ENCODE measurements around the gene DNASE1.
A peak's percentile ranks its signal among the peaks of the same experiment; 100 is the strongest.

DNASE1 gene

DNA sequence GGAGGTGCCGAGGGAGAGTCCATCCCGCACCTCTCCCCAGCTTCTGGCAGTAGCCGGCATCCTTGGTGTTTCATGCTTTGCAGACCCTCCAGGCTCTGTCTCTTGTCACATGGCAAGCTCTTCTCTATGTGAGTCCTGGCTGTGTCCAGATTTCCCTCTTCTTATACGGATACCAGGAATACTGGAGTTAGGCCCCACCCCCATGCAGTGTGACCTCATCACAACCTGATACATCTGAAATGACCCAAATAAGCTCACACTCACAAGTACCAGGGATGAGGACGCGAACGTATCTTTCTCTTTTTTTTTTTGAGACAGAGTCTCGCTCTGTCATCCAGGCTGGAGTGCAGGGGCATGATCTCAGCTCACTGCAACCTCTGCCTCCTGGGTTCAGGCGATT, 39.6 kb downstream of the DNASE1 start:
- DNase-seq: no peak

DNA sequence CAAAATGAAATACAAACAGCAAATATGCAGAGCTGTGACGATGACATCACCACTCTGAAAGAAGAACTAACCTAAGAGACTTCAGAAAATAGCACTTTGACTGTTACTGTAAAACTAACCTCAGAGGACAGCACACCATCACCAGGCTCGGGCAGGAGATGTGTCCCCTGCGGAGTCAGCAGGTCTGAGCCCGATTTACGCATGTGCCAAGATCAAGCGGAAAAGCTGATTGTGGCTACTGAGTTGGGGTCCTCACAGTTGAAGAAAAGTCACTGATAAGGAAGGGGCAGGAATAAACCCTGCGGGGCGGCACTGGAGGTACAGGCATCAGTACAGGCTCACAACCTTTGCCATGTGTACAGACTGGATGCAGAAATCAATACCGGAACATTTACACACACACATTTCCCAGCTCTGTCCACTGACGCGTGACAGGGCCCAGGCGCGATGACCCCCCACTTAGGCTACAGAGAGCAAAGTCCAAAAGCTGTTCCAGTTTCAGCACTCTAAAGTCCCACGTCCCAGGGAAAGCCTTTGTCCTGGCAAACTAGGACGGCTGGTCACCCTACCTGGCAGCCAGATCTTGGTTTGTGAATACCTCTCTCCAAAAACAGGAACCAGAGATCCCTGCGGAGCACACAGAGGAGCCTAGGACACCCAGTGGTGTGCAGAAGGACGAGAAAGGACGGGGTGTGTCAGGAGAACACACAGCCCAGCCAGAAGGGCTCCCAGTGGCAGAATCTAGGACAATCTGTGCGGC, 41.3 kb downstream of the DNASE1 start:
- DNase-seq: no peak

DNA sequence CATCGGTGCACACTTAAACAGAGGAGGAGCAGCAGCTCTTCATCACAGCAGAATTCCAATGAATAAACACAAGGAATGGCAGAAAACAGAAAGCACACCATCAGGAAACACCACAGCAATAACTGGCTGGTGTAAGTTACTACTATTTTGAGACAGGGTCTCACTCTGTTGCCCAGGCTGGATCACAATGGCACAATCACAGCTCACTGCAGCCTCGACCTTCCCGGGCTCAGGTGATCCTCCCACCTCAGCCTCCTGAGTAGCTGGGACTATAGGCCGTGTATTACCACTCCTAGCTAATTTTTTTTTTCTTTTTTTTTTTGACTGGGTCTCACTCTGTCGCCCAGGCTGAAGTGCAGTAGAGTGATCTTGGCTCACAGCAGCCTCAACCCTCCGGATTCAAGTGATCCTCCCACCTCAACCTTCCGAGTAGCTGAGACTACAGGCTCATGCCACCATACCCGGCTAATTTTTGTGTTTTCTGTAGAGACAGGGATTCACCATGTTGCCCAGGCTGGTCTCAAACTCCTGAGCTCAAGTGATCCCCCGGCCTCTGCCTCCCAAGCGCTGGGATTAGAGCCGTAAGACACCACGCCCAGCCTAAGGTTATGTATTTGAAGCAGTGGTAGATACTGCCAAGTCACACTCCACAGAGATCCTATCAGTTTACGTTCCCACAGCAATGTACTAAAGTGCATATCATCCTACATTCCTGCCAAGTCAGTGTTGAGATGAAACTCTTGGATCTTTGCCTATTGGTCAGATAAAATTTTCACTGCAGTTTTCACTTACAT, 42.1 kb downstream of the DNASE1 start:
- DNase-seq: no peak

DNA sequence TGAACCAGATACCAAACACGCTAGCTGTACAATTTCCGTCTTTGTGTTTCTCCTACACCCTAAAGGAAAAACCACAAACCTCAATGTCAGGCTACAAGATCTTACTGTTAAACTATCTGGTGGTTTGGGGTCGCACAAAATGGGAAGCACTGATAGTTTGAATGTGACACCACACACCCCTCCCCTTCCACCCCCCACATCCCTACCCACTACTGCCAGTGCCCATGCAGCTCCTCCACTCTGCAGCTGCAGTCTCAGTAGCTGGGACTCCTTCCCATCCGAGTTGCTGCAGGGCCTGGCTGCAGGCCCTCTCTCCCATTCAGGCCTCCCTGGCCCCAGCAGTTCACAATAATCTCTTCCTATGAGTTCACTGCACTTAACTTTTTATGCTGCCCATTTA, 44.5 kb downstream of the DNASE1 start:
- DNase-seq: peak in 10 of 58 donors; percentile 1 to 36 (median 8)

DNA sequence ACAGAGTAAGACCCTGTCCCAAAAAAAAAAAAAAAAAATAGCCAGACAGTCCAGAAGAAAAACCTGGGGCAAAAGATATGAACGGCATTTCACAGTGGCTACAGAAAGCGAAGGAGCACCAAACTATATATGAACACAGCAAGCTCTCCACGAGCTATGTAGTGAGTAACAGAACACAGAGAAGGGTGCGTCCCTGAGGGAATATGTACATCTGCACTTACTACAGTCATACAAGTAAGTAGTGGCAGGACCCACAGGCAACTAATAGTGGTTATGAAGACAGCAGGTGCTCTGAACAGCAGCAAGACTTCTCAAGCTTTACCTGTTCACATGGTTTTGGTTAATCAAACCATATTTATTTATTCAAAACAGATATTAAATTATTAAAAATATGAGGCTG, 47.0 kb downstream of the DNASE1 start:
- DNase-seq: no peak

DNA sequence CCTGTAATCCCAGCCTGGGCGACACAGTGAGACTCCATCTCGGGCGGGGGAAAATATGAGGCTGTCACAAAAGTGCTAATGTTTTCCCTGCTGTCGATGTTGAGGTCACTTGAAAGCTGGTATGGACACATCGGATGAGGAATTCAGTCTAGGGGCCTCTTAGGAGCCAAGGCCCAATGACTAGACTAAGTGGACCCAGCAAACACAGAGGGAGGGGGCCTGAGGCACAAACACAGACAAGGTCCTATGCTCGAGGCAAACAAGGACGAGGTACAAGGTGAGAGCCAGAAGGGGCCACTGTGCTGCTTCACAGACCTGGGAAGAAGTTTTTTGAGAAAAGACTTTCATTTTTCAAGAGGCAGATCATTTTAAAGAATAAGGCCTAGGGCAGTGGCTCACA, 47.6 kb downstream of the DNASE1 start:
- DNase-seq: no peak

DNA sequence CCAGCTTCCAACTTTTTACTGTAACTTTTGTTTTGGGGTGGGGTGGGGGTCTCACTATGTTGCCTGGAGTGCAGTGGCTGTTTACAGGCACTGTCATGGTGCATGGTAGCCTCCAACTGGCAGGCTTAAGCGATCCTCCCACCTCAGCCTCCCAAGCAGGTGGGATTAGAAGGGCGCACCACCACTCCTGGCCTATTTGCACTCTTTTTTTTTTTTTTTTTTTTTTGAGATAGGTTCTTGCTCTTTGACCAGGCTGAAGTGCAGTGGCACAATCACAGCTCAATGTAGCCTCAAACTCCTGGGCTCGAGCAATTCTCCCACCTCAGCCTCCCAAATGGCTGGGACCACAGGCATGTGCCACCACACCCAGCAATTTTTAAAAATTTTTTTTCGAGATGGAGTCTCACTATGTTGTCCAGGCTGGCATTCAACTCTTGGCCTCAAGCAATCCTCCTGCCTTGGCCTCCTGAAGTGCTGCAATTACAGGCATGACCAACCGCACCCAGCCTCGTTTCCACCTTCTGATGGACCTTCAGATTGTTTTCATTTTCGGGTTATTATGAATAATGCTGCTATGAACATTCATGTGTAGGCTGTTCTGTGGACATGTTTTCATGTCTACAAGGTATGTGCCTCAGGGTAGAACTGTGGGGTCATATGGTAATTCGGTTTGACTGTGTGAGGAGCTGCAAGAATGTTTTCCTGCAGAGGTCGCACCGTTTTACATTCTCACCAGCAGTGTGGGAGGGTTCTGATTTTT, 51.9 kb downstream of the DNASE1 start:
- no peak for DNase-seq
